ENCODE data around the gene SULT4A1.

SULT4A1 gene

GRCh38 chr22:43844560-43845545, 17.5 kb downstream of the SULT4A1 start:
- no peak for TF ChIP-seq CTCF (conservative IDR thresholded peaks at IDR 0.05; ENCODE audit: low read length)
- H3K4me3 ChIP-seq (ENCODE audit: low read length): no peak overlapping the region
- DNase-seq (ENCODE audit: low read depth): no peak

GRCh38 chr22:43843783-43844530, 18.4 kb downstream of the SULT4A1 start:
- no peak for TF ChIP-seq CTCF (conservative IDR thresholded peaks at IDR 0.05; ENCODE audit: low read length)
- no peak overlapping the region for H3K4me3 ChIP-seq (ENCODE audit: low read length)
- no peak for DNase-seq (ENCODE audit: low read depth)

GRCh38 chr22:43841742-43842141, 20.6 kb downstream of the SULT4A1 start:
- DNase-seq (ENCODE audit: low read depth): no peak
- H3K4me3 ChIP-seq (ENCODE audit: low read length): no peak overlapping the region
- no peak for TF ChIP-seq CTCF (conservative IDR thresholded peaks at IDR 0.05; ENCODE audit: low read length)

- H3K4me3 ChIP-seq (ENCODE audit: low read length): no peak overlapping the region
- DNase-seq (ENCODE audit: low read depth): no peak
- TF ChIP-seq CTCF (conservative IDR thresholded peaks at IDR 0.05; ENCODE audit: low read length): no peak
Observed at GRCh38 chr22:43840851-43841250, 21.5 kb downstream of the SULT4A1 start.

- TF ChIP-seq CTCF (conservative IDR thresholded peaks at IDR 0.05; ENCODE audit: low read length): no peak
- no peak for DNase-seq (ENCODE audit: low read depth)
- H3K4me3 ChIP-seq (ENCODE audit: low read length): no peak overlapping the region
Observed at GRCh38 chr22:43840431-43840830, 21.9 kb downstream of the SULT4A1 start.

GRCh38 chr22:43839781-43840180, 22.5 kb downstream of the SULT4A1 start:
- H3K4me3 ChIP-seq (ENCODE audit: low read length): no peak overlapping the region
- no peak for DNase-seq (ENCODE audit: low read depth)
- TF ChIP-seq CTCF (conservative IDR thresholded peaks at IDR 0.05; ENCODE audit: low read length): no peak
